ENCODE data around the gene ZXDC. TPM values are rescaled to one million over a fixed set of nuclear protein-coding genes. Genes with fewer than 3 reads are reported as not detected.

The ZXDC gene
- total RNA-seq, 4 donors from 2014 or later: 16.0 to 34.5 (median 27.3) TPM

GRCh38 chr3:126414961-126415660 lies 60.6 kb downstream of the ZXDC start:
- no peak for DNase-seq
- Histone ChIP-seq H3K9me3 (no peaks in the 10 kb centered on the region), H3K4me1 (no peaks in the 10 kb centered on the region), H3K4me3 (no peak overlapping the region), H3K27ac (no peak overlapping the region), H3K36me3 (no peaks in the 10 kb centered on the region), H3K27me3 (peaks cover 0 to 79% (median 7%) of the 10 kb centered on the region in 4 donors)
- 75 to 82% methylated on average over 9 to 11 of the region's 12 CpGs for WGBS, 2 donors
- intact Hi-C loops (cut with DNase I): no loop called here
- TF ChIP-seq CTCF (IDR thresholded peaks at IDR 0.05) (no peak), POLR2A (IDR thresholded peaks at IDR 0.05) (no peak)

GRCh38 chr3:126414406-126414805 lies 61.3 kb downstream of the ZXDC start:
- H3K27me3 ChIP-seq: peaks cover 0 to 73% (median 7%) of the 10 kb centered on the region in 4 donors
- 87 to 100% methylated on average over 10 to 11 of the region's 11 CpGs for WGBS, 2 donors
- H3K4me3 ChIP-seq: no peak overlapping the region
- TF ChIP-seq POLR2A (IDR thresholded peaks at IDR 0.05): no peak
- no peak for TF ChIP-seq CTCF (IDR thresholded peaks at IDR 0.05)
- H3K4me1 ChIP-seq: no peaks in the 10 kb centered on the region
- H3K27ac ChIP-seq: no peak overlapping the region
- intact Hi-C loops (cut with DNase I): no loop called here
- no peaks in the 10 kb centered on the region for H3K36me3 ChIP-seq
- no peak for DNase-seq
- no peaks in the 10 kb centered on the region for H3K9me3 ChIP-seq

- H3K36me3 ChIP-seq: no peaks in the 10 kb centered on the region
- intact Hi-C loops (cut with DNase I): no loop called here
- no peak overlapping the region for H3K27ac ChIP-seq
- WGBS, 2 donors: 74% methylated on average over 3 of the region's 4 CpGs; no CpG with 5 or more reads in 1 of the 2 donors
- no peak overlapping the region for H3K4me3 ChIP-seq
- TF ChIP-seq CTCF (IDR thresholded peaks at IDR 0.05) (no peak), POLR2A (IDR thresholded peaks at IDR 0.05) (no peak)
- no peak for DNase-seq
- no peaks in the 10 kb centered on the region for H3K9me3 ChIP-seq
- peaks cover 0 to 67% (median 7%) of the 10 kb centered on the region in 4 donors for H3K27me3 ChIP-seq
- H3K4me1 ChIP-seq: no peaks in the 10 kb centered on the region
Observed at GRCh38 chr3:126413693-126414080, 62.0 kb downstream of the ZXDC start.

GRCh38 chr3:126412841-126413692 lies 62.6 kb downstream of the ZXDC start:
- Histone ChIP-seq H3K27me3 (peaks cover 0 to 66% (median 7%) of the 10 kb centered on the region in 4 donors), H3K27ac (no peak overlapping the region), H3K4me1 (no peaks in the 10 kb centered on the region), H3K36me3 (no peaks in the 10 kb centered on the region), H3K4me3 (no peak overlapping the region), H3K9me3 (no peaks in the 10 kb centered on the region)
- 92 to 100% methylated on average over 4 of the region's 6 CpGs for WGBS, 2 donors
- DNase-seq: no peak
- no peak for TF ChIP-seq CTCF (IDR thresholded peaks at IDR 0.05)
- TF ChIP-seq POLR2A (IDR thresholded peaks at IDR 0.05): no peak
- intact Hi-C loops (cut with DNase I): no loop called here

- Histone ChIP-seq H3K36me3 (no peaks in the 10 kb centered on the region), H3K27me3 (peaks cover 0 to 34% (median 0%) of the 10 kb centered on the region in 4 donors), H3K4me1 (no peaks in the 10 kb centered on the region), H3K27ac (no peak overlapping the region), H3K4me3 (no peak overlapping the region), H3K9me3 (no peaks in the 10 kb centered on the region)
- no peak for DNase-seq
- 77 to 82% methylated on average over 5 of the region's 5 CpGs for WGBS, 2 donors
- TF ChIP-seq CTCF (IDR thresholded peaks at IDR 0.05): no peak
- TF ChIP-seq POLR2A (IDR thresholded peaks at IDR 0.05): no peak
- intact Hi-C loops (cut with DNase I): no loop called here
Observed at GRCh38 chr3:126408099-126408498, 67.6 kb downstream of the ZXDC start.

All from esophagus squamous epithelium (tissue), 5 donors.